SK-N-SH treated with all-trans-retinoic acid at 6 μM for 48 hours (cell line): ENCODE measurements around the gene RTL1.

Source experiments
- ATAC-seq: fragments of 200-7000 bp; cut with Tn5 transposase; 3 replicates; pipeline ENCODE4 v1.9.1; 2020; ENCODE audit warnings: mild to moderate bottlenecking, moderate library complexity
- ARNTL ChIP-seq: fragments of 450-650 bp; formaldehyde crosslinking; IDR thresholded peaks from 2 replicates; pipeline ENCODE4 v1.5.0; 2020; ENCODE audit warnings: low read depth, mild to moderate bottlenecking, moderate library complexity, borderline replicate concordance
- BACH2 ChIP-seq: fragments of 250-450 bp; sonication (Bioruptor Pico); IDR thresholded peaks from 2 replicates; pipeline ENCODE4 v1.9.0; 2021; ENCODE audit warnings: mild to moderate bottlenecking, borderline replicate concordance
- CREB5 ChIP-seq: fragments of 250-450 bp; sonication (Bioruptor Pico); IDR thresholded peaks from 2 replicates; pipeline ENCODE4 v1.5.1; 2020; ENCODE audit warnings: low read depth, mild to moderate bottlenecking, moderate library complexity
- CSDC2 ChIP-seq: fragments of 250-450 bp; sonication (Bioruptor Pico); IDR thresholded peaks from 2 replicates; pipeline ENCODE4 v1.5.0; 2020; ENCODE audit warnings: mild to moderate bottlenecking, moderate library complexity
- CSRNP3 ChIP-seq: fragments of 250-450 bp; sonication (Bioruptor Pico); IDR thresholded peaks from 2 replicates; pipeline ENCODE4 v1.5.1; 2021; ENCODE audit warnings: mild to moderate bottlenecking, moderate library complexity
- ESRRG ChIP-seq: fragments of 250-450 bp; sonication (Bioruptor Pico); IDR thresholded peaks from 2 replicates; pipeline ENCODE4 v1.6.1; 2021; ENCODE audit warnings: mild to moderate bottlenecking
- POU6F1 ChIP-seq: fragments of 250-450 bp; sonication (Bioruptor Pico); IDR thresholded peaks from 2 replicates; pipeline ENCODE4 v1.8.0; 2021; ENCODE audit warnings: low read depth, mild to moderate bottlenecking, moderate library complexity, borderline replicate concordance
- PPARA ChIP-seq: fragments of 250-450 bp; sonication (Bioruptor Pico); IDR thresholded peaks from 2 replicates; pipeline ENCODE4 v1.5.0; 2020; ENCODE audit warnings: mild to moderate bottlenecking, borderline replicate concordance
- RARB ChIP-seq: fragments of 250-450 bp; sonication (Bioruptor Pico); IDR thresholded peaks from 2 replicates; pipeline ENCODE4 v1.8.0; 2021; ENCODE audit warnings: mild to moderate bottlenecking, moderate library complexity
- SNAI2 ChIP-seq: fragments of 250-450 bp; sonication (Bioruptor Pico); IDR thresholded peaks from 2 replicates; pipeline ENCODE4 v1.5.0; 2020; ENCODE audit warnings: mild to moderate bottlenecking, moderate library complexity
- TOX ChIP-seq: fragments of 250-450 bp; sonication (Bioruptor Pico); IDR thresholded peaks from 2 replicates; pipeline ENCODE4 v1.8.0; 2021; ENCODE audit warnings: mild to moderate bottlenecking, moderate library complexity, borderline replicate concordance
- ZC3H10 ChIP-seq: fragments of 250-450 bp; sonication (Bioruptor Pico); IDR thresholded peaks from 2 replicates; pipeline ENCODE4 v1.5.1; 2021; ENCODE audit warnings: mild to moderate bottlenecking, moderate library complexity
- ZFP3 ChIP-seq: fragments of 250-450 bp; sonication (Bioruptor Pico); IDR thresholded peaks from 2 replicates; pipeline ENCODE4 v1.5.0; 2020; ENCODE audit warnings: mild to moderate bottlenecking, moderate library complexity
- ZFP30 ChIP-seq: fragments of 450-650 bp; formaldehyde crosslinking; IDR thresholded peaks from 2 replicates; pipeline ENCODE4 v1.5.0; 2022; ENCODE audit warnings: mild to moderate bottlenecking, moderate library complexity
- ZNF565 ChIP-seq: fragments of 450-650 bp; formaldehyde crosslinking; conservative IDR thresholded peaks from 2 replicates; pipeline ENCODE4 v1.5.0; 2020; ENCODE audit warnings: low read depth, mild to moderate bottlenecking, moderate library complexity
- ZNF70 ChIP-seq: fragments of 450-650 bp; formaldehyde crosslinking; IDR thresholded peaks from 2 replicates; pipeline ENCODE4 v1.5.0; 2020; ENCODE audit warnings: mild to moderate bottlenecking, moderate library complexity
- ZNF8 ChIP-seq: fragments of 450-650 bp; formaldehyde crosslinking; IDR thresholded peaks from 2 replicates; pipeline ENCODE4 v1.5.0; 2020; ENCODE audit warnings: mild to moderate bottlenecking, moderate library complexity

RTL1 gene

GRCh38 chr14:100891501-100892445, 11.7 kb downstream of the RTL1 start:
- no peak for ATAC-seq
- TF ChIP-seq ZNF8 (CRISPR knock-in tag): no peak
- TF ChIP-seq POU6F1 (CRISPR knock-in tag): no peak
- TF ChIP-seq ZNF565 (CRISPR knock-in tag): no peak
- TF ChIP-seq TOX (CRISPR knock-in tag): no peak
- no peak for TF ChIP-seq CREB5 (CRISPR knock-in tag)
- no peak for TF ChIP-seq BACH2
- TF ChIP-seq PPARA (CRISPR knock-in tag): no peak
- TF ChIP-seq ZC3H10 (CRISPR knock-in tag): no peak
- TF ChIP-seq RARB (CRISPR knock-in tag): no peak
- TF ChIP-seq ZFP3 (CRISPR knock-in tag): no peak
- TF ChIP-seq, all 23 proteins: peak for 0

- ATAC-seq: no peak
- no peak for TF ChIP-seq CSRNP3 (CRISPR knock-in tag)
- no peak for TF ChIP-seq ZFP30 (CRISPR knock-in tag)
- TF ChIP-seq ESRRG (CRISPR knock-in tag): no peak
- no peak for TF ChIP-seq ZFP3 (CRISPR knock-in tag)
- TF ChIP-seq, all 23 proteins: peak for 0
Measured at GRCh38 chr14:100891051-100891450, 12.5 kb downstream of the RTL1 start.

- no peak for TF ChIP-seq POU6F1 (CRISPR knock-in tag)
- TF ChIP-seq CREB5 (CRISPR knock-in tag): no peak
- TF ChIP-seq BACH2: no peak
- TF ChIP-seq ZNF565 (CRISPR knock-in tag): no peak
- TF ChIP-seq CSRNP3 (CRISPR knock-in tag): no peak
- TF ChIP-seq TOX (CRISPR knock-in tag): no peak
- no peak for TF ChIP-seq SNAI2 (CRISPR knock-in tag)
- no peak for TF ChIP-seq ZFP30 (CRISPR knock-in tag)
- no peak for TF ChIP-seq CSDC2
- TF ChIP-seq RARB (CRISPR knock-in tag): no peak
- TF ChIP-seq ESRRG (CRISPR knock-in tag): no peak
- no peak for TF ChIP-seq ZFP3 (CRISPR knock-in tag)
- TF ChIP-seq ZNF70 (CRISPR knock-in tag): no peak
- TF ChIP-seq ARNTL: no peak
- ATAC-seq: no peak
Measured at GRCh38 chr14:100890061-100890850, 13.3 kb downstream of the RTL1 start.
